ENCODE data around the gene ZNF76. TPM values are rescaled to one million over a fixed set of nuclear protein-coding genes. Genes with fewer than 3 reads are reported as not detected.
A peak's percentile ranks its signal among the peaks of the same experiment; 100 is the strongest.

Gene ZNF76
- total and polyA plus RNA-seq, 9 of the 15 experiments (the other 6 are each of a cell fraction or from before 2014, with no cell fraction given), result 1.2 to 17.8 (median 10.7) TPM

- TF ChIP-seq STAT6 (CRISPR knock-in tag; IDR thresholded peaks at IDR 0.05), result no peak
- no peak for TF ChIP-seq USF1 (CRISPR knock-in tag; IDR thresholded peaks at IDR 0.05)
- TF ChIP-seq ARID3B (CRISPR knock-in tag; IDR thresholded peaks at IDR 0.05; ENCODE audit: borderline replicate concordance), result no peak
- 0 out of 2 replicates have a peak, but pooled peaks have one; percentile 17 for TF ChIP-seq DPF2 (IDR thresholded peaks at IDR 0.05)
- no peak for TF ChIP-seq PCBP1 (IDR thresholded peaks at IDR 0.05; ENCODE audit: low read depth, low read length, poor library complexity, severe bottlenecking)
- no peak for TF ChIP-seq ZNF277 (CRISPR knock-in tag; IDR thresholded peaks at IDR 0.05; ENCODE audit: borderline replicate concordance)
- no peak for TF ChIP-seq EGR1 (conservative IDR thresholded peaks at IDR 0.05)
- TF ChIP-seq CC2D1A (IDR thresholded peaks at IDR 0.05), result 0 out of 2 replicates have a peak, but pooled peaks have one; percentile 53
- TF ChIP-seq ATF1 (CRISPR knock-in tag; IDR thresholded peaks at IDR 0.05), result no peak
- TF ChIP-seq ATF1 (tag; IDR thresholded peaks at IDR 0.05), result peak; percentile 48; the same call in 1 of the 2 replicates
- TF ChIP-seq ZBTB7A (IDR thresholded peaks at IDR 0.05; ENCODE audit: borderline replicate concordance, control insufficient read depth, low read depth, low read length), result no peak
- no peak for TF ChIP-seq MIER1 (IDR thresholded peaks at IDR 0.05; ENCODE audit: low read depth)
- peak; percentile 11; the same call in 1 of the 2 replicates for TF ChIP-seq DEAF1 (CRISPR knock-in tag; IDR thresholded peaks at IDR 0.05)
- TF ChIP-seq PHB2 (IDR thresholded peaks at IDR 0.05; ENCODE audit: low read depth), result no peak
- TF ChIP-seq CTBP1 (IDR thresholded peaks at IDR 0.05; ENCODE audit: borderline replicate concordance), result peak; percentile 64
- no peak for TF ChIP-seq RFX7 (CRISPR knock-in tag; IDR thresholded peaks at IDR 0.05)
- no peak for TF ChIP-seq MTA1 (IDR thresholded peaks at IDR 0.05; ENCODE audit: borderline replicate concordance)
- no peak for TF ChIP-seq VEZF1 (CRISPR knock-in tag; IDR thresholded peaks at IDR 0.05)
These were observed 34.9 kb downstream of the ZNF76 start (continued) for GRCh38 chr6:35294308-35294945.

Data from K562 (cell line).